ENCODE measurements around the gene WNT6. TPM values are rescaled to one million over a fixed set of nuclear protein-coding genes. Genes with fewer than 3 reads are reported as not detected.

WNT6 gene
- total RNA-seq, 1 experiment from 2014 or later: not detected

GRCh38 chr2:218894151-218894879, 34.7 kb downstream of the WNT6 start:
- Mint-ChIP-seq H3K27ac (ENCODE audit: low read depth, unreplicated experiment) (no peak overlapping the region), H3K4me1 (ENCODE audit: insufficient read depth, unreplicated experiment) (peaks cover 43% of the 10 kb centered on the region), H3K9me3 (ENCODE audit: unreplicated experiment) (no peaks in the 10 kb centered on the region), H3K27me3 (ENCODE audit: insufficient read depth, unreplicated experiment) (no peaks in the 10 kb centered on the region), H3K4me3 (ENCODE audit: unreplicated experiment) (peak overlapping the region; percentile 67), H3K36me3 (ENCODE audit: insufficient read depth, unreplicated experiment) (no peaks in the 10 kb centered on the region)
- peak; percentile 78 for DNase-seq (ENCODE audit: unreplicated experiment)
- intact Hi-C loops (cut with micrococcal nuclease): no loop called here
- ChIA-PET POLR2A (interaction anchor here (0.6 to 9.7 kb wide), 6 partner anchors 9 to 351 kb away, joined by 3 to 237 read pairs (median 4); partner anchors contain the start of genes GLB1L, STK16, TTLL4 and WNT10A), CTCF (interaction anchor here (0.6 to 23.6 kb wide), 6 partner anchors 10 to 537 kb away, joined by 3 to 839 read pairs (median 4); partner anchors contain the start of gene WNT10A)
- TF ChIP-seq CTCF (IDR thresholded peaks at IDR 0.05; ENCODE audit: unreplicated experiment): no peak
- no TSS peak for BruUV-seq (replicated peaks)

- Mint-ChIP-seq H3K27ac (ENCODE audit: low read depth, unreplicated experiment) (peak overlapping the region; percentile 44), H3K4me1 (ENCODE audit: insufficient read depth, unreplicated experiment) (peaks cover 43% of the 10 kb centered on the region), H3K27me3 (ENCODE audit: insufficient read depth, unreplicated experiment) (no peaks in the 10 kb centered on the region), H3K9me3 (ENCODE audit: unreplicated experiment) (no peaks in the 10 kb centered on the region), H3K4me3 (ENCODE audit: unreplicated experiment) (peak overlapping the region; percentile 67), H3K36me3 (ENCODE audit: insufficient read depth, unreplicated experiment) (no peaks in the 10 kb centered on the region)
- TF ChIP-seq CTCF (IDR thresholded peaks at IDR 0.05; ENCODE audit: unreplicated experiment): no peak
- no peak for DNase-seq (ENCODE audit: unreplicated experiment)
- ChIA-PET CTCF (interaction anchor here (1.7 to 23.6 kb wide), 2 partner anchors 10 to 13 kb away, joined by 4 to 839 read pairs; partner anchors contain the start of gene WNT10A), POLR2A (interaction anchor here (0.7 to 9.7 kb wide), 4 partner anchors 9 to 350 kb away, joined by 3 to 237 read pairs (median 4); partner anchors contain the start of genes GLB1L, STK16 and WNT10A)
- no TSS peak for BruUV-seq (replicated peaks)
- intact Hi-C loops (cut with micrococcal nuclease): no loop called here
Observed at GRCh38 chr2:218894880-218895157, 35.2 kb downstream of the WNT6 start.

GRCh38 chr2:218895326-218895725, 35.7 kb downstream of the WNT6 start:
- H3K4me3 Mint-ChIP-seq (ENCODE audit: unreplicated experiment): peak overlapping the region; percentile 67
- intact Hi-C loops (cut with micrococcal nuclease): no loop called here
- DNase-seq (ENCODE audit: unreplicated experiment): peak; percentile 50
- CTCF ChIA-PET: interaction anchor here (0.6 to 23.6 kb wide), 3 partner anchors 9 to 238 kb away, joined by 3 to 839 read pairs (median 4); partner anchors contain the start of gene WNT10A
- BruUV-seq (replicated peaks): no TSS peak
- H3K9me3 Mint-ChIP-seq (ENCODE audit: unreplicated experiment): no peaks in the 10 kb centered on the region
- POLR2A ChIA-PET: interaction anchor here (0.6 to 9.7 kb wide), 5 partner anchors 14 to 661 kb away, joined by 3 to 237 read pairs (median 3); partner anchors contain the start of genes CNPPD1, GLB1L, STK16 and WNT10A
- H3K4me1 Mint-ChIP-seq (ENCODE audit: insufficient read depth, unreplicated experiment): peaks cover 43% of the 10 kb centered on the region
- peak overlapping the region; percentile 44 for H3K27ac Mint-ChIP-seq (ENCODE audit: low read depth, unreplicated experiment)
- H3K36me3 Mint-ChIP-seq (ENCODE audit: insufficient read depth, unreplicated experiment): no peaks in the 10 kb centered on the region
- H3K27me3 Mint-ChIP-seq (ENCODE audit: insufficient read depth, unreplicated experiment): peaks cover under 1% of the 10 kb centered on the region
- TF ChIP-seq CTCF (IDR thresholded peaks at IDR 0.05; ENCODE audit: unreplicated experiment): no peak

GRCh38 chr2:218895759-218896500, 36.3 kb downstream of the WNT6 start:
- Mint-ChIP-seq H3K4me1 (ENCODE audit: insufficient read depth, unreplicated experiment) (peaks cover 43% of the 10 kb centered on the region), H3K27ac (ENCODE audit: low read depth, unreplicated experiment) (peak overlapping the region; percentile 44), H3K9me3 (ENCODE audit: unreplicated experiment) (no peaks in the 10 kb centered on the region), H3K36me3 (ENCODE audit: insufficient read depth, unreplicated experiment) (no peaks in the 10 kb centered on the region), H3K27me3 (ENCODE audit: insufficient read depth, unreplicated experiment) (peaks cover 7% of the 10 kb centered on the region), H3K4me3 (ENCODE audit: unreplicated experiment) (peak overlapping the region; percentile 67)
- ChIA-PET POLR2A (interaction anchor here (0.5 to 9.7 kb wide), 6 partner anchors 15 to 679 kb away, joined by 3 to 237 read pairs (median 3); partner anchors contain the start of genes CNPPD1, GLB1L, STK16 and WNT10A), CTCF (interaction anchor here (0.6 to 23.6 kb wide), 4 partner anchors 14 to 238 kb away, joined by 3 to 839 read pairs (median 42); partner anchors contain the start of gene WNT10A)
- no peak for DNase-seq (ENCODE audit: unreplicated experiment)
- intact Hi-C loops (cut with micrococcal nuclease): no loop called here
- BruUV-seq (replicated peaks): no TSS peak
- TF ChIP-seq CTCF (IDR thresholded peaks at IDR 0.05; ENCODE audit: unreplicated experiment): no peak
